SHP77 treated with DMSO at 0.1 percent for 48 hours (cell line): ENCODE data around the gene NEMF.
"Not testable (repeated sequence)": the region's sequence is repeated elsewhere in the genome, so short reads cannot be mapped to it uniquely, and the experiment has no call there.

Experiments used
- DNase-seq: peaks from one replicate; lab custom pipeline; 2025; lab: John Stamatoyannopoulos, UW

NEMF gene

GRCh38 chr14:49852301-49853157 lies at the start of gene NEMF:
NEMF (minus strand) TSS chr14:49852788; CDS start chr14:49852753, 35 bp downstream.
- DNase-seq, result peak; percentile 86

GRCh38 chr14:49900973-49901372 lies 48.4 kb upstream of the NEMF start:
- no peak for DNase-seq

GRCh38 chr14:49898485-49898884 lies 45.9 kb upstream of the NEMF start:
- no peak for DNase-seq

- no peak for DNase-seq
Measured at GRCh38 chr14:49897965-49898364, 45.4 kb upstream of the NEMF start.

GRCh38 chr14:49897414-49897813 lies 44.8 kb upstream of the NEMF start:
- no peak for DNase-seq

GRCh38 chr14:49896966-49897365 lies 44.4 kb upstream of the NEMF start:
- DNase-seq, result no peak

- DNase-seq, result not testable (repeated sequence)
Measured at GRCh38 chr14:49896272-49896671, 43.7 kb upstream of the NEMF start.

- DNase-seq, result no peak
Measured at GRCh38 chr14:49895480-49895879, 42.9 kb upstream of the NEMF start.

- DNase-seq, result not testable (repeated sequence)
Measured at GRCh38 chr14:49894214-49895107, 41.9 kb upstream of the NEMF start.

GRCh38 chr14:49893309-49894213 lies 41.0 kb upstream of the NEMF start:
- no peak for DNase-seq

GRCh38 chr14:49892636-49893308 lies 40.2 kb upstream of the NEMF start, which contains the start of gene ARF6:
ARF6 (plus strand) TSS chr14:49893082; CDS start chr14:49893737, 655 bp downstream.
- DNase-seq, result peak; percentile 89

GRCh38 chr14:49892301-49892635 lies 39.7 kb upstream of the NEMF start:
- peak; percentile 80 for DNase-seq

GRCh38 chr14:49888293-49888692 lies 35.7 kb upstream of the NEMF start:
- no peak for DNase-seq

- DNase-seq, result no peak
Measured at GRCh38 chr14:49886523-49886922, 33.9 kb upstream of the NEMF start.

- DNase-seq, result no peak
Measured at GRCh38 chr14:49882826-49883694, 30.5 kb upstream of the NEMF start.

- DNase-seq, result no peak
Measured at GRCh38 chr14:49881350-49882001, 28.9 kb upstream of the NEMF start.

GRCh38 chr14:49880267-49881064 lies 27.9 kb upstream of the NEMF start:
- no peak for DNase-seq

- peak; percentile 67 for DNase-seq
Measured at GRCh38 chr14:49879646-49880204, 27.1 kb upstream of the NEMF start.
